Panc1 (cell line): ENCODE measurements around the gene GTF2H2C_2.
"Not testable (repeated sequence)": the region's sequence is repeated elsewhere in the genome, so short reads cannot be mapped to it uniquely, and the experiment has no call there.

ENCODE experiments used
- ATAC-seq: fragments of 200-7000 bp; cut with Tn5 transposase; 2 replicates; pipeline ENCODE4 v1.9.1; 2020; ENCODE audit warnings: mild to moderate bottlenecking, moderate library complexity
- BruUV-seq: library from RNA; stranded (reverse); fragments of 400-500 nt; replicated peaks from 2 replicates; lab custom pipeline; 2021; lab: Mats Ljungman, UMichigan
- CTCF ChIA-PET: fragments of 300-600 bp; sonication (Branson Sonifier 250); formaldehyde crosslinking; loops from one replicate; lab custom pipeline; 2022; ENCODE audit warnings: antibody characterized with exemption; lab: Charles Lee
- POLR2A ChIA-PET: fragments of 300-600 bp; sonication (Branson Sonifier 250); formaldehyde crosslinking; loops from one replicate; lab custom pipeline; 2022; ENCODE audit warnings: antibody characterized with exemption; lab: Charles Lee
- DNase-seq: peaks from one replicate; pipeline ENCODE4 v3.0.0-alpha.2; 2010; ENCODE audit warnings: low read depth, low spot score
- H3K27ac ChIP-seq: 2 replicates; pipeline ENCODE4 v1.5.1; 2011; ENCODE audit warnings: mild to moderate bottlenecking, low read length, inconsistent platforms
- H3K27me3 ChIP-seq: fragments of 200-500 bp; sonication (Bioruptor generic); 2 replicates; pipeline ENCODE4 v1.6.0; 2014; ENCODE audit warnings: low read length, inconsistent platforms; ENCODE audit not compliant: control insufficient read depth, insufficient read depth
- H3K36me3 ChIP-seq: fragments of 200-500 bp; sonication (Bioruptor generic); 2 replicates; pipeline ENCODE4 v1.5.1; 2014; ENCODE audit warnings: inconsistent platforms, mild to moderate bottlenecking, low read length, moderate library complexity; ENCODE audit not compliant: control insufficient read depth, insufficient read depth
- H3K4me1 ChIP-seq: 2 replicates; pipeline ENCODE4 v1.5.1; 2011; ENCODE audit warnings: inconsistent platforms, mild to moderate bottlenecking, low read length, moderate library complexity; ENCODE audit not compliant: control insufficient read depth, insufficient read depth
- H3K4me3 ChIP-seq, 2 experiments: 2 replicates each; pipeline ENCODE4 v1.5.1; 2011 to 2012; ENCODE audit warnings: low read depth in 2 of 2, low read length in 2 of 2, mild to moderate bottlenecking in 2 of 2, inconsistent platforms in 1 of 2, moderate library complexity in 1 of 2
- H3K9me3 ChIP-seq: fragments of 200-500 bp; sonication (Bioruptor generic); 2 replicates; pipeline ENCODE4 v1.5.1; 2014; ENCODE audit warnings: low read depth, mild to moderate bottlenecking, inconsistent platforms, low read length, moderate library complexity; ENCODE audit not compliant: control insufficient read depth, insufficient read depth
- in situ Hi-C: cut with HindIII; loops from 2 replicates; pipeline ENCODE4 v1.10.0; 2016; ENCODE audit warnings: low sequenced_read_pairs, low pct_unique_long_range_greater_than_20kb
- intact Hi-C: fragments of 100-400 bp; cut with micrococcal nuclease; formaldehyde crosslinking; loops from one replicate; pipeline ENCODE4 v1.10.0; 2022; ENCODE audit not compliant: unreplicated experiment
- TF ChIP-seq, protein P1 (sequence below): fragments of 450-650 bp; IDR thresholded peaks from 2 replicates; pipeline ENCODE4 v1.5.1; 2017; ENCODE audit warnings: mild to moderate bottlenecking

The GTF2H2C_2 gene

DNA sequence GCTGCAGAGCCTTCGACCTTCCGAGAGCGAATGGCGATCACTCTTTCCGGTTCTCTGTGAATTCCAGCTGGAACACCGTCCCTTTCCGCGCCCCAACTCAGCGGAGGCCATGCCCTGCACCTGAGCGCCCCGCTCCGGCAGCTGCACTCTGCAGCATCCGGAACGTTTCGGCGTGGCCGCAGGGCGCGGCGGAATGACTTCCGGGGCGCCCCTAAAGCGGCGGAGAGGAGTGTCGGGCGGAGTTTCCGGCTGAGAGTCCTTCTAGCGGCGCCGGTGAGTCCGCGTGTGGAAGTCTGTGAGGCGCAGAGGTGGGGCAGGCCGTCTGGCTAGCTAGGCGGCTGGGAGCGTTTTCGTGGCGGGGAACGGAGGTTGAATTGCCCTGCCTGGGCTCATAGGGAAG, at the start of gene GTF2H2C_2:
Gene GTF2H2C_2 (plus strand): TSS at position 252 of the 400 bp plus-strand sequence.
- CTCF ChIA-PET, H3K27ac ChIP-seq, H3K27me3 ChIP-seq, H3K4me1 ChIP-seq, H3K9me3 ChIP-seq, intact Hi-C loops, H3K36me3 ChIP-seq, POLR2A ChIA-PET, DNase-seq, in situ Hi-C loops, BruUV-seq, H3K4me3 ChIP-seq: not testable (repeated sequence)
- peak; percentile 99 for ATAC-seq

GRCh38 chr5:70400984-70401686, 14.0 kb upstream of the GTF2H2C_2 start:
- in situ Hi-C loops, intact Hi-C loops, H3K36me3 ChIP-seq, H3K4me1 ChIP-seq, POLR2A ChIA-PET, H3K9me3 ChIP-seq, H3K27me3 ChIP-seq, CTCF ChIA-PET, BruUV-seq, H3K27ac ChIP-seq, DNase-seq: not testable (repeated sequence)
- H3K4me3 ChIP-seq = peak overlapping the region; percentile 35 to 37
- TF ChIP-seq, protein P1, sequence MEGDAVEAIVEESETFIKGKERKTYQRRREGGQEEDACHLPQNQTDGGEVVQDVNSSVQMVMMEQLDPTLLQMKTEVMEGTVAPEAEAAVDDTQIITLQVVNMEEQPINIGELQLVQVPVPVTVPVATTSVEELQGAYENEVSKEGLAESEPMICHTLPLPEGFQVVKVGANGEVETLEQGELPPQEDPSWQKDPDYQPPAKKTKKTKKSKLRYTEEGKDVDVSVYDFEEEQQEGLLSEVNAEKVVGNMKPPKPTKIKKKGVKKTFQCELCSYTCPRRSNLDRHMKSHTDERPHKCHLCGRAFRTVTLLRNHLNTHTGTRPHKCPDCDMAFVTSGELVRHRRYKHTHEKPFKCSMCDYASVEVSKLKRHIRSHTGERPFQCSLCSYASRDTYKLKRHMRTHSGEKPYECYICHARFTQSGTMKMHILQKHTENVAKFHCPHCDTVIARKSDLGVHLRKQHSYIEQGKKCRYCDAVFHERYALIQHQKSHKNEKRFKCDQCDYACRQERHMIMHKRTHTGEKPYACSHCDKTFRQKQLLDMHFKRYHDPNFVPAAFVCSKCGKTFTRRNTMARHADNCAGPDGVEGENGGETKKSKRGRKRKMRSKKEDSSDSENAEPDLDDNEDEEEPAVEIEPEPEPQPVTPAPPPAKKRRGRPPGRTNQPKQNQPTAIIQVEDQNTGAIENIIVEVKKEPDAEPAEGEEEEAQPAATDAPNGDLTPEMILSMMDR = peak; percentile 19; the same call in 1 of the 2 replicates
- ATAC-seq = peak; percentile 90

GRCh38 chr5:70421322-70421721, 6.2 kb downstream of the GTF2H2C_2 start:
- ATAC-seq, CTCF ChIA-PET, BruUV-seq, H3K4me3 ChIP-seq, intact Hi-C loops, POLR2A ChIA-PET, H3K27ac ChIP-seq, H3K9me3 ChIP-seq, H3K27me3 ChIP-seq, DNase-seq, H3K36me3 ChIP-seq, H3K4me1 ChIP-seq, in situ Hi-C loops: not testable (repeated sequence)

- BruUV-seq, H3K27me3 ChIP-seq, H3K36me3 ChIP-seq, H3K4me1 ChIP-seq, H3K27ac ChIP-seq, intact Hi-C loops, CTCF ChIA-PET, H3K4me3 ChIP-seq, ATAC-seq, in situ Hi-C loops, DNase-seq, H3K9me3 ChIP-seq, POLR2A ChIA-PET: not testable (repeated sequence)
These were observed 8.0 kb downstream of the GTF2H2C_2 start for GRCh38 chr5:70423215-70423614.

DNA sequence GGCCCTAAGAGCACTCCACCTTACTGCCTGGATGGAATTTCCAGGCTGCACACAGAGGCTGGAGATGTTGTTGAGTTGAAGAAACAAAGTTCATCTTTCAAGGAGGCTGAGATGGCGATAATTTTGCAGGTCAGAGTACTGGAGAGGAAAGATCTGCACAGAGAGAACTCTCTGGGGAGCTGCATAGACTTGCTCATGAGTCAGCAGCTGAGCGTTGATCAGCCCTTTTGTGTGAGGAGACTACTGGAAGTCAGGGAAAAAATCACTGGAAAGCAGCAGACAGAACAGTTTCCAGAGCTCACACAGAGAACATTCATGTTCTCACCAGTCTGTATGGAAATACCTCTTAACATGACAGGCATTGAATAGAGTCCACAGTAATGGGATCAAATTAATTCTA, 23.4 kb downstream of the GTF2H2C_2 start:
- BruUV-seq, H3K36me3 ChIP-seq, in situ Hi-C loops, POLR2A ChIA-PET, intact Hi-C loops, ATAC-seq, DNase-seq, H3K4me1 ChIP-seq, H3K4me3 ChIP-seq, H3K27ac ChIP-seq, H3K9me3 ChIP-seq, CTCF ChIA-PET, H3K27me3 ChIP-seq: not testable (repeated sequence)

DNA sequence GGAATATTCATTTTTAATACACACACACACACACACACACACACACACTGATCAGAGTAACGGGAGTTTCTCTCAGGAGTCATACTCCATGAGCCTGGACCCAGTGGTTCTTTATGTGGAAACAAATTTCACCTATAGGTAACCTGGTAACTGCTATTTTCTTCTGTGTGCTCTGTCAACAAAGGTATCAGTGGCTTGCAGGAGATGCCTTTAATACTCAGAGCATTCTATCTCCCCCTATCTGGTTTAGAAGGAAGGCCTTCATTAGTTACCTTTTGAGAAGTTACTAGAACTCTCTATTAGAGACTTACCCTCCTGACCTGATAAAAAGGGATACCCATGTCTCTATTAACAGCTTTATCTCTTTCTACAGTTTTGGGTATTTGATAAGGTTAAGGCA, 34.4 kb downstream of the GTF2H2C_2 start:
- intact Hi-C loops, CTCF ChIA-PET, H3K27me3 ChIP-seq, POLR2A ChIA-PET, DNase-seq, H3K9me3 ChIP-seq, in situ Hi-C loops, H3K27ac ChIP-seq, H3K4me1 ChIP-seq, H3K4me3 ChIP-seq, H3K36me3 ChIP-seq: not testable (repeated sequence)
- BruUV-seq = TSS peak; percentile 29
- peak; percentile 56; the same call in 1 of the 2 replicates for ATAC-seq
